Natural killer cell treated with Interleukin-12 subunit alpha and Interleukin-12 subunit beta and Interleukin-15 and Interleukin-18, amount 100 ng/mL, for 72 hours (primary cell): ENCODE measurements around the gene RANBP17. TPM values are rescaled to one million over a fixed set of nuclear protein-coding genes. Genes with fewer than 3 reads are reported as not detected.
"Not testable (repeated sequence)": the region's sequence is repeated elsewhere in the genome, so short reads cannot be mapped to it uniquely, and the experiment has no call there.

Source experiments
- ATAC-seq, 2 donors: fragments of 150-1000 bp; cut with Tn5 transposase in 1 of 2; sonication (Bioruptor Pico), chemical (Tn5 transposase) in 1 of 2; 2 replicates each; pipeline ENCODE4 v1.10.0; 2021
- DNase-seq: peaks from one replicate; pipeline ENCODE4 v3.0.0; 2022; ENCODE audit warnings: low spot score
- H3K27ac Mint-ChIP-seq, 2 donors: 1 replicate in 1 of 2; 2 replicates in 1 of 2; pipeline ENCODE4 v1.8.0; 2022; ENCODE audit warnings: mixed read lengths in 2 of 2, mild to moderate bottlenecking in 1 of 2, moderate library complexity in 1 of 2
- H3K27me3 Mint-ChIP-seq, 2 donors: 1 replicate in 1 of 2; 2 replicates in 1 of 2; pipeline ENCODE4 v1.8.0; 2022; ENCODE audit warnings: mixed read lengths in 2 of 2
- H3K36me3 Mint-ChIP-seq: one replicate; pipeline ENCODE4 v1.8.0; 2022; ENCODE audit warnings: mixed read lengths
- H3K4me1 Mint-ChIP-seq, 2 donors: 1 replicate in 1 of 2; 2 replicates in 1 of 2; pipeline ENCODE4 v1.8.0; 2022; ENCODE audit warnings: low read depth in 2 of 2, mixed read lengths in 2 of 2, mild to moderate bottlenecking in 1 of 2
- H3K4me3 Mint-ChIP-seq: one replicate; pipeline ENCODE4 v1.8.0; 2022; ENCODE audit warnings: mixed read lengths
- H3K9me3 Mint-ChIP-seq: 2 replicates; pipeline ENCODE4 v1.8.0; 2022; ENCODE audit warnings: mixed read lengths
- total RNA-seq, 2 donors: library from RNA; stranded (reverse); gene quantifications; one replicate each; pipeline ENCODE4 v1.2.3, GENCODE V29; 2022

Gene RANBP17
- 1 to 10 TPM; 6.9 to 8.3 TPM for total RNA-seq

DNA sequence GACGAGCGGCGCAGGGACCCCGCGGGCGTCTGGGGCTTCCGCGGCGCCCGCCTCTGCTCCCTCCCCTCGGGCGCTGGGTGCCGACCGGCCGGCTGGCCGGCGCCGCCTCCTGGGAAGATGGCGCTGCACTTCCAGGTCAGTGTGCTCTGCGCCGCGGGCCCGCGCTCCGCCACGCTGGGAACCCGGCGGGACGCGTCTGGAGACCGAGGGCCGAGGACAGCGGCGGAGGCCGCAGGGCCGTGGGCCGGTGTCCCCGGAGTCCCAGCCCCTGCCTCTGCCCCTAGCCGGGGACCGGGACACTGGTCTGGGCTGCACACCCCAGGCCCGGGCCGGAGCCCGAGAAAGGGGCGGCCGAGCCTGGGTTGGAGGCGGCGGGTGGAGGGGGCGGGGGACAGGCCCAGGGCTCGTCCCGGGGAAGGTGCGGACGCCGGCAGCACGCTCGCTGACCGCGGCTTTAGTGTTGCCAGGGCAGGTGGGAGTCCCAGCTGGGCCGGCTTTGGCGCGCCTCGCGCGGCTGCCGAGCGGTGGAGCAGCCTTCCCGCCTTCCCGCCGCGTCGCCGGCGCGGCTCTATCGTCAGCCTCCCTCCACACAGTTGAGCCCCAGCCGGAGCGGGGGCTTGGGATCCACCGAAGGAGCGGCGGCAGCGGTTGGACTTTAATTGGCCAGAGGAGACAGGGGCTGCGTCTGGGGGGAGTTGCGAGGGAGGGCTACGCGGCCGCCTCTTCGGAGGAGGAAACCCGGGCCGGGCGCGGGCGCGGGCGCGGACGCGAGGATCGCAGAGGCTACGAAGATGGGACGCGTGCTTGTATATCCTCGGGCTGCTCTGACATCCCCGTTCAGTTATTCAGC is at the start of gene RANBP17:
Gene RANBP17, plus strand, starts transcription at position 102 of the 850 bp plus-strand sequence.
- peak within 1 kb of the TSS; percentile 10 to 74 for H3K27ac Mint-ChIP-seq
- peaks cover 26% of the 10 kb centered on the region for H3K36me3 Mint-ChIP-seq
- peak within 1 kb of the TSS; percentile 75 for H3K4me3 Mint-ChIP-seq
- H3K9me3 Mint-ChIP-seq: peaks cover 7% of the 10 kb centered on the region
- ATAC-seq: peak; percentile 90 to 96
- peaks cover 6 to 20% of the 10 kb centered on the region in 2 donors for H3K27me3 Mint-ChIP-seq
- peak; percentile 81 for DNase-seq
- H3K4me1 Mint-ChIP-seq: peaks cover 13 to 15% of the 10 kb centered on the region in 2 donors

- H3K36me3 Mint-ChIP-seq: no peaks in the 10 kb centered on the region
- no peaks in the 10 kb centered on the region for H3K9me3 Mint-ChIP-seq
- peaks cover 8 to 17% of the 10 kb centered on the region in 2 donors for H3K27me3 Mint-ChIP-seq
- H3K27ac Mint-ChIP-seq: no peak overlapping the region
- ATAC-seq: no peak
- no peak for DNase-seq
- H3K4me3 Mint-ChIP-seq: no peak overlapping the region
- H3K4me1 Mint-ChIP-seq: no peaks in the 10 kb centered on the region
These were observed 48.6 kb upstream of the RANBP17 start for GRCh38 chr5:170813231-170813630.

DNA sequence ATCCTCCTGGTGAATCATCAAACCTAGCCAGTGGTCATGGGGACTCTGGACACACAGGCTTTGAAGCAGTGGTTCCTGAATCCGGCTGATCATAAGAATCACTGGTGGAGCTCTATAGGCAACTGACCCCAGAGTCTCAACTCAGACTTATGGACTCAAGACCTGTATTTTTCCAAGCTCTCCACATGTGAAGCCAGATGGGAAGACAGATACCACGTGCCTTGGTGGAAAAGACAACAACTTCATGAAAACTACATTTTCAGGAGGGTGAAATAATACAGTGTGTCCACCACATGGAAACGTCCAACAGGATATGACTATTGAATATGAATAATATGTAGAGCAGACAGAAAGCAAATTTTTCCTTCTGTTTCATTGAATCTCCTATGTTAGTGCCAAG is 44.6 kb upstream of the RANBP17 start:
- DNase-seq (no peak), ATAC-seq (no peak)
- no peaks in the 10 kb centered on the region for H3K36me3 Mint-ChIP-seq
- H3K9me3 Mint-ChIP-seq: no peaks in the 10 kb centered on the region
- no peaks in the 10 kb centered on the region for H3K4me1 Mint-ChIP-seq
- H3K27ac Mint-ChIP-seq: no peak overlapping the region
- H3K4me3 Mint-ChIP-seq: no peak overlapping the region
- peaks cover 2% of the 10 kb centered on the region in 2 donors for H3K27me3 Mint-ChIP-seq

DNA sequence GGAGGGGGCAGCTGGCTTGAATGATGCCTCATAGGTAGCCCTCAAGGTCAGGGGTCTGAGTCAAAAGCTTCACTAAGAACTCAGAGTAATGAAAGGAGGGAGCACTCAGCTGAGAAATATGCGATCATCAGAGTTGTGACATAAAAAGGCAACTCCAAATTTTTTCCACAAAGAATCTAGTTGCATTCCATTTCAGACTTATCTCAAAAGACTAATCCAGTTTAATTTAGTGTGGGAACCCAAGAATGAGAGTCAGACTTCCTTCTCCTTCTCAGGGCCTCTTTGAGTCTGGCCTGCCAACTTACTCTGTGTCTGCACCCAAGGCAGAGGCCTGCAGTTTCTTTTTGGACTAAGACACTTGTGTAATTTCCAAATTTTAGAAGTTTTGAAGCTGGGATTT is 43.6 kb upstream of the RANBP17 start:
- H3K4me3 Mint-ChIP-seq: no peak overlapping the region
- ATAC-seq (no peak), DNase-seq (no peak)
- no peaks in the 10 kb centered on the region for H3K9me3 Mint-ChIP-seq
- H3K27ac Mint-ChIP-seq: no peak overlapping the region
- peaks cover 0 to 2% of the 10 kb centered on the region in 2 donors for H3K27me3 Mint-ChIP-seq
- H3K4me1 Mint-ChIP-seq: no peaks in the 10 kb centered on the region
- no peaks in the 10 kb centered on the region for H3K36me3 Mint-ChIP-seq

DNA sequence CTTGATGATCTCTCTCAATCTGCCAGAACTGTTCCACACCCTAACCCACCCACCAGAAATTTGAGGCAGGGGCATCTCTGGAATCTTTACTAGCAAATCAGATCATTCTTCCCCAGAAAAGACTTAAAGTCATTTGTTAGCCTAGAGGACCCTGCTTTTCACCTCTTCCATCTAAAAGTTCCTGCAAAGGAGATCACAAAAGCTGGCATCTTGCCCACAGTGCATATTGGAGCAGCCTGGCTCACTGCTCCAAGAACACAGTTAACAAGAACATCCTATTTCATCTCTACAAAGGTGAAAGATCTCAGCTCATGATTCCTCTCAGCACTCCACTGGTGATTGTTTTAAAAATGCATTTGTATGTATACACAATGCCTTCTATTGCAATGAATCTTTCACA is 42.0 kb upstream of the RANBP17 start:
- Mint-ChIP-seq H3K27ac (no peak overlapping the region), H3K4me3 (no peak overlapping the region), H3K4me1 (no peaks in the 10 kb centered on the region), H3K9me3 (no peaks in the 10 kb centered on the region), H3K27me3 (peaks cover 0 to 3% of the 10 kb centered on the region in 2 donors), H3K36me3 (no peaks in the 10 kb centered on the region)
- no peak for ATAC-seq
- no peak for DNase-seq

DNA sequence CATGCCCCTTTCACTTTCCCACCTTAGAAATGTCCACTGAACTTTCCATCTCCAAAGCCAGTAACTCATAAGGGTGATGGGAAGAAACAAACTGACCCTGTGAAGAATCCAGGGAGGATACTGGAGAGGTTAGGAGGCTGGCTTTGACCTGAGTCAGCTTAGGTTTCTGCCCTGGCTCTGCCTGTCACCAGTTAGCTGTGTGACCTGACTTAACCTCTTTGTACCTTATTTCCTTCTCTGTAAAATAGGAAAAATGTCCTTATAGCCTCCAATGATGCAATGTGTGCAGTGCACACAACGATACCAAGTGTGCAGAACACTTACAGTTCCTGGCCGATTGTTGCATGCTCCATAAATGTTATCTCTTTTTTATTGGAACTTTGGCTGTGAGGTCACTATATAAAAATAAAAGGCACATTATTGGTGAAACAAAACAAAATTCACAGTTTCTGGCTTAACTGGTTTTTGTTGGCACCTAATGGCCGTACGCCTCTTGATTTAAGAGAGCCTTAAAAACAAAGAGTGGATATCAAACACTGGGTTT is 40.5 kb upstream of the RANBP17 start:
- Mint-ChIP-seq H3K9me3 (no peaks in the 10 kb centered on the region), H3K4me3 (no peak overlapping the region)
- no peak for ATAC-seq

GRCh38 chr5:170826117-170826516 is 35.7 kb upstream of the RANBP17 start:
- ATAC-seq (no peak), DNase-seq (no peak)
- Mint-ChIP-seq H3K9me3 (no peaks in the 10 kb centered on the region), H3K4me3 (no peak overlapping the region), H3K27me3 (peaks cover 12 to 16% of the 10 kb centered on the region in 2 donors), H3K36me3 (no peaks in the 10 kb centered on the region), H3K27ac (no peak overlapping the region), H3K4me1 (no peaks in the 10 kb centered on the region)

More for the DNA sequence above, 40.5 kb upstream of the RANBP17 start:
- peaks cover 6 to 8% of the 10 kb centered on the region in 2 donors for H3K27me3 Mint-ChIP-seq
- H3K27ac Mint-ChIP-seq: no peak overlapping the region
- no peaks in the 10 kb centered on the region for H3K36me3 Mint-ChIP-seq
- DNase-seq: no peak
- no peaks in the 10 kb centered on the region for H3K4me1 Mint-ChIP-seq

DNA sequence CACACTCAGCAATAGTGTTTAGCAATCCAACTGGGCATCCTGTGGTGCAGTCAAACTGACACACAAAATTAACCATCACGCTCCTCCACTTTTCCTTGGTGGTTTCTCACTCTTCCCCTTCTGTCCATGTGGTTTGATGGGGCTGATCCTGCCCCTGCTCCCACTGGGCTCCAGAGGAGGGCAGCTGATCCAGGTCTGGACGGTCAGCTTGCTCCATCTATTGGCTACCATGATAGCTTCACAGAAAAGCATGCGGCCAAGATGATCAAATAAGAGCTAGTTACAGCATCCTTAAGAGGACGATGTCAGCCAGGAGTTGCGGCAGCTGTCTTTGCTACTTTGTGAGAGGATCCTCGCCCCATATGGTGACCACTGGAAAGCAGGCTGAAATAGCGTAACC is 29.6 kb upstream of the RANBP17 start:
- no peaks in the 10 kb centered on the region for H3K4me1 Mint-ChIP-seq
- peaks cover 6% of the 10 kb centered on the region for H3K36me3 Mint-ChIP-seq
- DNase-seq (no peak), ATAC-seq (no peak)
- H3K27me3 Mint-ChIP-seq: peaks cover 7 to 8% of the 10 kb centered on the region in 2 donors
- H3K27ac Mint-ChIP-seq: no peak overlapping the region
- H3K4me3 Mint-ChIP-seq: no peak overlapping the region
- H3K9me3 Mint-ChIP-seq: peaks cover 4% of the 10 kb centered on the region

GRCh38 chr5:170833981-170834380 is 27.8 kb upstream of the RANBP17 start:
- not testable (repeated sequence) for H3K4me1 Mint-ChIP-seq, DNase-seq, H3K9me3 Mint-ChIP-seq, H3K27me3 Mint-ChIP-seq, ATAC-seq, H3K36me3 Mint-ChIP-seq, H3K4me3 Mint-ChIP-seq
- peak overlapping the region in 1 of 2 donors; percentile 31 for H3K27ac Mint-ChIP-seq

DNA sequence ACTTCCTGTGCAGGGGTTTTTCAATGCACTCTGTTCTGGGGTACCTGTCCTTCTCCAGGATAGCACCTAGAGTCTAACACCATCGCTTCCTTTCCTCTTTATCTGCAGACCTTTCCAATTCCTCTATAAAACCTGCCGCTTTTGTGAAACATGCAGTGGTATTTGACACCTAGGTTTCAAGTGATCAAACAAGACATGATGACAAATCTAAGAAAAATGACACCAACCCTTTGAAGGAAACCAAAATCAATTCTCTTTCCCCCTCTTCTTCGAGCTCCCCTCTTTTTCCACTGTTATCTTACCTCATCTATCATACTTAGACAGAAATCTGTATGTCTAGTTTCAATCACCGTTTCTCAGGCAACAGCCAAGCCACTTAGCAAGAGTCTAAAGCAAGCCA is 25.6 kb upstream of the RANBP17 start:
- Mint-ChIP-seq H3K27ac (no peak overlapping the region), H3K9me3 (peaks cover 4% of the 10 kb centered on the region), H3K36me3 (peaks cover 6% of the 10 kb centered on the region), H3K4me1 (no peaks in the 10 kb centered on the region), H3K27me3 (peaks cover 7% of the 10 kb centered on the region in 2 donors), H3K4me3 (no peak overlapping the region)
- DNase-seq: no peak
- no peak for ATAC-seq

GRCh38 chr5:170843870-170844269 is 17.9 kb upstream of the RANBP17 start:
- Mint-ChIP-seq H3K4me1 (no peaks in the 10 kb centered on the region), H3K9me3 (no peaks in the 10 kb centered on the region), H3K27ac (no peak overlapping the region), H3K27me3 (peaks cover 10 to 38% of the 10 kb centered on the region in 2 donors), H3K4me3 (no peak overlapping the region), H3K36me3 (no peaks in the 10 kb centered on the region)
- no peak for ATAC-seq
- DNase-seq: no peak

DNA sequence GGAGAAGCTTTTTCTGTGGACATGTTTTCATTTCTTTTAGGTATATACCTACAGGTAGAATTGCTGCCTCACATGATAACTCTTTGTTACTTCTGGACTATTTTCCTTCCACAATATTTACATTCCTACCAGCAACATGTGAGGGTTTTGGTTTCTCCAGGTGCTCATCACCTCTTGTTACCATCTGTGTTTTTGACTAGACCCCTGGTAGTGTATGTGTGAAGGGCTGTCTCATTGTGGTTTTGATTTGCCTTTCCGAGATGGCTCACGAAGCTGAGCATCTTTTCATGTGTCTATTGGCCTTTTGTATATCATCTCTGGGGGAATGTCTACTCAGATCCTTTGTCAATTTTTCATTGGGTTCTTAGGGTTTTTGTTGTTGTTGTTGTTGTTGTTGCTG is 17.2 kb upstream of the RANBP17 start:
- no peak for ATAC-seq
- Mint-ChIP-seq H3K27ac (no peak overlapping the region), H3K9me3 (no peaks in the 10 kb centered on the region), H3K36me3 (no peaks in the 10 kb centered on the region), H3K4me1 (no peaks in the 10 kb centered on the region), H3K4me3 (no peak overlapping the region), H3K27me3 (peaks cover 10 to 39% of the 10 kb centered on the region in 2 donors)
- no peak for DNase-seq

DNA sequence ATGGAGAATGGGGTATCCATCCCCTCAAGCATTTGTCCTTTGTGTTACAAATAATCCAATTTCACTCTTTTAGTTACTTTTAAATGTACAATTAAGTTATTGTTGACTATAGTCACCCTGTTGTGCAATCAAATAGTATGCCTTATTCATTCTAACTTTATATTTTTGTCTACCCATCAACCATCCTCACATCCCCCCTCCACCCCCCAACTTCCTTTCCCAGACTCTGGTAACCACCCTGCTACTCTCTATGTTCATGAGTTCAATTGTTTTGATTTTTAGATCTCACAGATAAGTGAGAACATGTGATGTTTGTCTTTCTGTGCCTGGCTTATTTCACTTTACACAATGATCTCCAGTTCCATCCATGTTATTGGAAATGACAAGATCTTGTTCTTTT is 15.4 kb upstream of the RANBP17 start:
- ATAC-seq (no peak), DNase-seq (no peak)
- no peaks in the 10 kb centered on the region for H3K36me3 Mint-ChIP-seq
- no peak overlapping the region for H3K4me3 Mint-ChIP-seq
- no peak overlapping the region for H3K27ac Mint-ChIP-seq
- no peaks in the 10 kb centered on the region for H3K9me3 Mint-ChIP-seq
- peaks cover 13 to 40% of the 10 kb centered on the region in 2 donors for H3K27me3 Mint-ChIP-seq
- H3K4me1 Mint-ChIP-seq: no peaks in the 10 kb centered on the region

GRCh38 chr5:170846846-170847245 is 15.0 kb upstream of the RANBP17 start:
- no peak for DNase-seq
- no peaks in the 10 kb centered on the region for H3K4me1 Mint-ChIP-seq
- peaks cover 13 to 44% of the 10 kb centered on the region in 2 donors for H3K27me3 Mint-ChIP-seq
- no peaks in the 10 kb centered on the region for H3K36me3 Mint-ChIP-seq
- H3K27ac Mint-ChIP-seq: no peak overlapping the region
- H3K9me3 Mint-ChIP-seq: no peaks in the 10 kb centered on the region
- H3K4me3 Mint-ChIP-seq: no peak overlapping the region
- no peak for ATAC-seq
